ENCODE data around the gene DTX1. TPM values are rescaled to one million over a fixed set of nuclear protein-coding genes. Genes with fewer than 3 reads are reported as not detected.

DTX1 gene
- total RNA-seq, 2 experiments from 2014 or later: 0.15 to 0.25 TPM

GRCh38 chr12:113096675-113097461 is 40.3 kb downstream of the DTX1 start:
- peaks cover 10% of the 10 kb centered on the region for H3K4me1 Mint-ChIP-seq
- H3K4me3 Mint-ChIP-seq: no peak overlapping the region
- no peak for DNase-seq
- H3K27ac Mint-ChIP-seq: no peak overlapping the region
- H3K9me3 Mint-ChIP-seq: no peaks in the 10 kb centered on the region
- H3K27me3 Mint-ChIP-seq: no peaks in the 10 kb centered on the region
- no peaks in the 10 kb centered on the region for H3K36me3 Mint-ChIP-seq (ENCODE audit: low read depth)
- POLR2A ChIA-PET: no interaction called here
- CTCF ChIA-PET: interaction anchor here (1.0 kb wide), 1 partner anchor 23 kb away, joined by 3 read pairs; no protein-coding TSS in a partner anchor

DNA sequence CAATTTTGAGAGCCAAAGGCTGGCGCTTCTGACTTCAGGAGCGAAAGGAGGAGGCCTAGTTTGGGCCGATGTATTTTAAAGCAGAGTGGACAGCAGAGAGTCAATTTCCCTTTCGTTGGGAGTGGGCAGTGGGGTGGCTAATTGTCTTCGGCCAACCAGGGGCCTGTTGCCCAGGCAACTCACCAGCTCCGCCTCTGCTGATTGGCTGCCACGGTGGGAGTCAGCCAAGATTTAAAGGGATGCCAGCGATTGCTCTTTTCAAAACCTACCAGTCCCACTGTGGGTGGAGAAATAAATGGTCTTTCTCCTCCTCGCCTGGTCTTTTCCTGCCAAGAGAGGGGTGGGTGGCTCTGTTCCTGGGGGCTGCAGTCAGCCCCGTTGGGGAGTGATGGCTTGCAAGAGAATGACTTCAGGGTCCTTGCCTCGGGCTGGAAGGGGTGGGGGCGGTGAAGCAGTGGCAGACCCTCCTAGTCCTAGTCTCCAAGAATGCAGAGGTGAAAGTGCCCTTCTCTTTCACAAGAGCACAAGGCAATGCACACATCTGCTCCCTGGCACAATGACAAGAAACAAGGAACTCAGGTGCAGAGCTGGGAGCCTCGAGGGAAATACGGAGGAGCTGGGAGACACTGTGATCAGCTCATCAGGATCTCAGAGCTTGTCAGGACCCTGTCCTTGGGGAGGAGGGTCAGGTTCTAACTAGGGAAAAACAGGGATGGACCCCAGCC is 41.3 kb downstream of the DTX1 start:
- Mint-ChIP-seq H3K4me1 (peaks cover 6% of the 10 kb centered on the region), H3K9me3 (no peaks in the 10 kb centered on the region), H3K36me3 (ENCODE audit: low read depth) (no peaks in the 10 kb centered on the region), H3K4me3 (no peak overlapping the region), H3K27me3 (no peaks in the 10 kb centered on the region), H3K27ac (no peak overlapping the region)
- DNase-seq: no peak
- CTCF ChIA-PET: interaction anchor here (1.0 to 1.8 kb wide), 4 partner anchors 8 to 105 kb away, joined by 3 to 8 read pairs (median 6); no protein-coding TSS in a partner anchor
- POLR2A ChIA-PET: no interaction called here

- Mint-ChIP-seq H3K27ac (peak overlapping the region; percentile 64), H3K27me3 (no peaks in the 10 kb centered on the region), H3K4me3 (no peak overlapping the region), H3K4me1 (peaks cover 6% of the 10 kb centered on the region), H3K9me3 (no peaks in the 10 kb centered on the region), H3K36me3 (ENCODE audit: low read depth) (no peaks in the 10 kb centered on the region)
- ChIA-PET CTCF (interaction anchor here (1.0 to 1.8 kb wide), 5 partner anchors 9 to 161 kb away, joined by 3 to 8 read pairs (median 4); no protein-coding TSS in a partner anchor), POLR2A (no interaction called here)
- peak; percentile 61 for DNase-seq
Observed at GRCh38 chr12:113098441-113099028, 42.0 kb downstream of the DTX1 start.

DNA sequence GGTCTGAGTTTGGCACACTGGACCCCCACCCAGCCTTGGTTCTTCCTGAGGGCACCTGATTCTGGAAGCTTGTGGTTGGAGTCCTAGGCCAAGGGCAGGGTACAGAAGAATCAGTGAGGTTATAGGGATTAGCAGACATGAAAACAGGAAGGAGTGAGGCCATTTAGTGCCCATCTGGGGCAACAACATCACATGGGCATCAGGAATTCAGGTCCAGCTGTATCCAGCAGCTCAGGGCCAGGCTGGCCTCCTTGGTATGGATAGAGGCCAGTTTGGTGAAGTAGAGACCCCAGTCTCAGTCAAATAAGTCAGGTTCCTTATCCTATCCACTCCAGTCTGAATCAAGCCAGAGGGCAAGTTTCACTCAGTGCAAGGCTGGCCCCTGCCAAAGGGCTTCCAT is 42.8 kb downstream of the DTX1 start:
- no peak for DNase-seq
- CTCF ChIA-PET: interaction anchor here (1.1 to 1.8 kb wide), 3 partner anchors 10 to 160 kb away, joined by 3 to 8 read pairs (median 7); no protein-coding TSS in a partner anchor
- Mint-ChIP-seq H3K36me3 (ENCODE audit: low read depth) (no peaks in the 10 kb centered on the region), H3K27ac (no peak overlapping the region), H3K4me3 (no peak overlapping the region), H3K27me3 (no peaks in the 10 kb centered on the region), H3K4me1 (peaks cover 14% of the 10 kb centered on the region), H3K9me3 (no peaks in the 10 kb centered on the region)
- POLR2A ChIA-PET: no interaction called here

DNA sequence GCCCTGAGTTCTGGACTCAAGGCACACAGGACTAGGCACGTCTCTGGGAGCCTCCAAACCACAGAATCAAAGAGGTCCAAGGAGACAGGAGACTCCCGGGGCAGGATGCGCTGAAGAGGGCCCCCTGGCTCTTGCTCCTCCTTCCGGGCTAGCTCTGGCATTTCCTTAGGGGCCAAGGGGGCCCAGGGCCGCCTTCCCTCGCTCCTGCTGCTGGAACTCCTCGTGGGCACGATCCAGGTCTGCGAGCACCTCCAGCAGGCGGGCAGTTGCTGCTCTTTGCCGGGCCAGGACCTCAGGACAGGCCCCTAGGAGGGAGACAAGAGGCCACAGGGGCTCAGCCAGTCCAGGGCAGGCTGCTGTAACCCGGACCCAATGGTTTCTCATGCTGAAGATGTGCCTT is 43.2 kb downstream of the DTX1 start:
- Mint-ChIP-seq H3K27ac (no peak overlapping the region), H3K4me1 (peaks cover 14% of the 10 kb centered on the region), H3K36me3 (ENCODE audit: low read depth) (no peaks in the 10 kb centered on the region), H3K4me3 (no peak overlapping the region), H3K9me3 (no peaks in the 10 kb centered on the region), H3K27me3 (no peaks in the 10 kb centered on the region)
- ChIA-PET CTCF (no interaction called here), POLR2A (no interaction called here)
- no peak for DNase-seq

DNA sequence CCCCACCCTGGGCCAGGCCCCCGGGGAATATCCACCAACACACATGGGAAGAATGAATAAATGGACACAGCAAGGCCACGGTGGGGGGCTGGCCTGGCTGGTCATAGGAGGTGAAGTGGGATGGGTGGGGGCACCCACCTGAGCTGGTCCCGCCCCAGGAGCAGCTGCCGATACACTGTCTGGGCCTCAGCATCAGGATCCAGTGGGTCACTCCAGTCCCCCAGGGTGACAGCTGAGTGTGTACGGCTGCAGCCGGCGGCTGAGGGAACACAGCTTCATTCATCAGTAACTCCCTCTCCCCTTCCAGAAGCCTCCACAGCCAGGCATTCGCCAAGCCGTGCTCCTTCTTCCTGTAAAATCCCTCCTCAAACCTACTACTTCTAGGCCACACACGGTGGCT is 45.2 kb downstream of the DTX1 start:
- H3K9me3 Mint-ChIP-seq: no peaks in the 10 kb centered on the region
- no peak overlapping the region for H3K4me3 Mint-ChIP-seq
- ChIA-PET CTCF (no interaction called here), POLR2A (no interaction called here)
- H3K27me3 Mint-ChIP-seq: no peaks in the 10 kb centered on the region
- H3K36me3 Mint-ChIP-seq (ENCODE audit: low read depth): no peaks in the 10 kb centered on the region
- no peak overlapping the region for H3K27ac Mint-ChIP-seq
- peaks cover 14% of the 10 kb centered on the region for H3K4me1 Mint-ChIP-seq
- DNase-seq: no peak

DNA sequence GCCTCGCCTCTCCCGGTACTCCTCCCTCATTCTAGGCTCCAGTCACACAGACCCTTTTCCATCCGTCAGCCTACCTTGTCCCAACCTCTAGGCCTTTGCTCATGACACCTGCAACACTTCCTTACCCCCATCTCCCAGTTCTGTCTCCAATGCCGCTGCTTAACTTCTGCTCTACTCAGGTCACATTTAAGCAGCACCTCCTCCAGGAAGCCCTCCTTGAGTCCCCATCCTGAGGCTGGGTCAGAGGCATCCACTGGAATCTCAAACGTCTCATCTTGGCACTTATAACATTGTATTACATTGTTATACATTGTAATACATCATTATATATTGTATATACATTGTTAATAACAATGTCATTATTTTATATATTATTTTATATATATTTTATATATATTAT is 46.3 kb downstream of the DTX1 start:
- Mint-ChIP-seq H3K4me3 (no peak overlapping the region), H3K27me3 (no peaks in the 10 kb centered on the region), H3K36me3 (ENCODE audit: low read depth) (no peaks in the 10 kb centered on the region), H3K27ac (no peak overlapping the region), H3K4me1 (peaks cover 14% of the 10 kb centered on the region), H3K9me3 (no peaks in the 10 kb centered on the region)
- no peak for DNase-seq
- CTCF ChIA-PET: interaction anchor here (0.6 kb wide), 1 partner anchor 68 kb away, joined by 3 read pairs; no protein-coding TSS in a partner anchor
- POLR2A ChIA-PET: no interaction called here

- CTCF ChIA-PET: interaction anchor here (0.9 kb wide), 1 partner anchor 63 kb away, joined by 3 read pairs; no protein-coding TSS in a partner anchor
- peak; percentile 69 for DNase-seq
Observed at GRCh38 chr12:113103756-113104450, 47.4 kb downstream of the DTX1 start.

DNA sequence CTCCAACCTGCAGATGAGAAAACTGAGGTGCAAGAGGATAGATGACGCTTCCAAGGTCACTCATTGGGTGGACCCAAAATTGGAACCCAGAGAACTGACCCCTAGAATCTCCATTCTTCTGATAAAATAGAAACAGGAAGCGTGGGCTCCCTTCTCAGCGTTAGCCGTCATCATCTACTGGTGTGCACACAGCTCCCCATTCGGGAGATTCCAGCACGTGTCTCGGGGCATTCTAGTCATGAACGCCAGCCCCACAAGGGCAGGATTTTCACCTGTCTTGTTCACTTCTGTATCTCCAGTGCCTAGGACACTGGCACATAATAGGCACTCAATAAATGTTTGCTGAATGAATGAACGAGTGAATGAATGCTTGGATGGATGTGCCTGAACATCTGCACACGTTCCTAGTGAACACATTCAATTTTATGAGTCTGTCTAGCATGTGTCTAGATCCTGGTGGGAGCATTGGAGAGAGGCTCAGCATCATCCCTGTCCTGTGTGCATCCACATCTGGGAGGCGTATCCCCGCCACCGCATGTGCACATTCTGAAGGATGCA is 48.5 kb downstream of the DTX1 start:
- ChIA-PET POLR2A (no interaction called here), CTCF (no interaction called here)
- no peaks in the 10 kb centered on the region for H3K36me3 Mint-ChIP-seq (ENCODE audit: low read depth)
- H3K27ac Mint-ChIP-seq: no peak overlapping the region
- H3K4me3 Mint-ChIP-seq: no peak overlapping the region
- DNase-seq: no peak
- peaks cover 13% of the 10 kb centered on the region for H3K4me1 Mint-ChIP-seq
- H3K27me3 Mint-ChIP-seq: no peaks in the 10 kb centered on the region
- no peaks in the 10 kb centered on the region for H3K9me3 Mint-ChIP-seq

More at GRCh38 chr12:113103756-113104450, 47.4 kb downstream of the DTX1 start:
- Mint-ChIP-seq H3K36me3 (ENCODE audit: low read depth) (no peaks in the 10 kb centered on the region), H3K9me3 (no peaks in the 10 kb centered on the region), H3K4me3 (peak overlapping the region; percentile 50), H3K27ac (peak overlapping the region; percentile 38), H3K4me1 (peaks cover 11% of the 10 kb centered on the region), H3K27me3 (no peaks in the 10 kb centered on the region)
- POLR2A ChIA-PET: no interaction called here

DNA sequence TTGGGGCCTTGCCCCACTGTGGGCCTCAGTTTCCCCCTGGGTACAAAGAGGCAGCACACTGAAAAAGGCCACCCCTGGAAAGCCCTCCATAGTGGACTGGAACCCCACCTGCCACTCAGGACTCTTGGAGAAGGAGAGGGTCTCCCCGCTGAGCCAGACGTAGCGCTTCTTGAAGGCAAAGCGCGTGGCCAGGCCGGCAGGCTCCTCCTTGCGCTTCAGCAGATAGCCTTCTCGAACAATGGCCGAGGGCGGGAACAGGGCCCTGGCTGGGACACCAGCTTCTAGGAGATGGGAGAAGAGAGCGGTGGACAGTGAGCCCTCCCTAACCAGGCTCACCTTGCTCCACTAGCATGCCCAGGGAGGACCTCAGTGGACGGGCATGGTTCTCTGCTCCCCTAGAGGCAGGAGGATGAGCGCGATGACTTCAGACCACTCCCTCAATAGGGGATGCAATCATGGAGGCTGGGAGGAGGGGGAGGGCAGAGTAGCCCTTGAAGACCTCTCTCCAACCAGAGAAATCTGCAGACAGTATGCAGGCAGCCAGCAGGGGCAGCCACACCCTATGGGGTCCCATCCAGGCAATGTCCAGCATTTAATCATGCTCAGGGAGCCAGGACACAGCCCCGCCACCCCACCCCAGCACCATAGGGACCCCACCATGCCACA is 49.2 kb downstream of the DTX1 start:
- CTCF ChIA-PET: no interaction called here
- no peaks in the 10 kb centered on the region for H3K27me3 Mint-ChIP-seq

DNA sequence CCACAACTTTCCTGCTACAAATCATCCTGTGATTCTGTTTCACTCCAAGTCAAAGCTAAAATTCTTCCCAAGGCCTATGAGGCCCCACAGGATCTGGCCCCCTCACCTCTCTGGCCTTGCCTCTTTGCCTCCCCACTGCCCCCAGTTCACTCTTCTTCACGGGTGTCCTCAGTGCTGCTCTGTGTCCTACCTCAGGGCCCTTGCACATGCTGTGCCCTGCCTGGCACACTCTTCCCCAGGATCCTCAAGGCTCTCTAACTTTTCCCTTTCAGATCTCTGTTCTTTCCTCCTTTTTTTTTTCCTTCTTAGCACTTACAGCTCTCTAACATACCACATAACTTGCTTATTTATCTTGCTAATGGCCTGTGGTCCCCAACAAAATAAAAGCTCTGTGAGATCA is 49.8 kb downstream of the DTX1 start:
- no peak for DNase-seq
- Mint-ChIP-seq H3K36me3 (ENCODE audit: low read depth) (no peaks in the 10 kb centered on the region), H3K27ac (no peak overlapping the region), H3K4me3 (no peak overlapping the region), H3K4me1 (peaks cover 17% of the 10 kb centered on the region), H3K9me3 (no peaks in the 10 kb centered on the region), H3K27me3 (no peaks in the 10 kb centered on the region)
- ChIA-PET POLR2A (interaction anchor here (0.6 kb wide), 1 partner anchor 69 kb away, joined by 3 read pairs; no protein-coding TSS in a partner anchor), CTCF (no interaction called here)

More for the DNA sequence above, 49.2 kb downstream of the DTX1 start:
- Mint-ChIP-seq H3K9me3 (no peaks in the 10 kb centered on the region), H3K4me1 (peaks cover 17% of the 10 kb centered on the region), H3K4me3 (no peak overlapping the region), H3K36me3 (ENCODE audit: low read depth) (no peaks in the 10 kb centered on the region), H3K27ac (no peak overlapping the region)
- POLR2A ChIA-PET: no interaction called here
- no peak for DNase-seq

DNA sequence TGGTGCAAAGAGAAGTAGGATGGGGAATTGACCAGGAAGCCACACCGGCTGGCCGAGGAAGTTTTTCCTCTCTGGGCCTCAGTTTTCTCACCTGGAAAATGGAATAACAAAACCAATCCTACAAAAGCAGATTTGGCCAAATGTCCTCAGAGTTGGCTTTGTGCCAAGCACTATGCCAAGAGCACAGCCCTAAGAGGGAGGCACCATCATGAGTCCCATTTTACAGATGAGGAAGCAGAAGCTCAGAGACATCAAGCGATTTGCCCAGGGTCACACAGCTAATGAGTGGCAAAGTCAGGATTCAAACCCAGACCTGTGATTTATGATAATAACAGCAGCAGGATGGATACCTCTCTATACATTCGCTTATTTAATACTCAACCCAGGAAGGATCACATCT is 51.8 kb downstream of the DTX1 start:
- Mint-ChIP-seq H3K4me3 (no peak overlapping the region), H3K27ac (no peak overlapping the region), H3K9me3 (no peaks in the 10 kb centered on the region), H3K36me3 (ENCODE audit: low read depth) (no peaks in the 10 kb centered on the region), H3K4me1 (peaks cover 14% of the 10 kb centered on the region), H3K27me3 (no peaks in the 10 kb centered on the region)
- CTCF ChIA-PET: no interaction called here
- DNase-seq: no peak
- POLR2A ChIA-PET: no interaction called here

Measured in activated CD4-positive, alpha-beta T cell treated with anti-CD3 and anti-CD28 coated beads, Interleukin-2, amount 10 ng/mL, durations not matched to agents 7 days and 5 days (primary cell).